ENCODE results near the gene CMTM4. TPM values are rescaled to one million over a fixed set of nuclear protein-coding genes. Genes with fewer than 3 reads are reported as not detected.
"Not testable (repeated sequence)": the region's sequence is repeated elsewhere in the genome, so short reads cannot be mapped to it uniquely, and the experiment has no call there.

CMTM4 gene
- total RNA-seq, 1 experiment from 2014 or later: 70.2 TPM

- DNase-seq (ENCODE audit: low spot score): no peak
Observed at GRCh38 chr16:66673691-66674090, 22.9 kb downstream of the CMTM4 start.

DNA sequence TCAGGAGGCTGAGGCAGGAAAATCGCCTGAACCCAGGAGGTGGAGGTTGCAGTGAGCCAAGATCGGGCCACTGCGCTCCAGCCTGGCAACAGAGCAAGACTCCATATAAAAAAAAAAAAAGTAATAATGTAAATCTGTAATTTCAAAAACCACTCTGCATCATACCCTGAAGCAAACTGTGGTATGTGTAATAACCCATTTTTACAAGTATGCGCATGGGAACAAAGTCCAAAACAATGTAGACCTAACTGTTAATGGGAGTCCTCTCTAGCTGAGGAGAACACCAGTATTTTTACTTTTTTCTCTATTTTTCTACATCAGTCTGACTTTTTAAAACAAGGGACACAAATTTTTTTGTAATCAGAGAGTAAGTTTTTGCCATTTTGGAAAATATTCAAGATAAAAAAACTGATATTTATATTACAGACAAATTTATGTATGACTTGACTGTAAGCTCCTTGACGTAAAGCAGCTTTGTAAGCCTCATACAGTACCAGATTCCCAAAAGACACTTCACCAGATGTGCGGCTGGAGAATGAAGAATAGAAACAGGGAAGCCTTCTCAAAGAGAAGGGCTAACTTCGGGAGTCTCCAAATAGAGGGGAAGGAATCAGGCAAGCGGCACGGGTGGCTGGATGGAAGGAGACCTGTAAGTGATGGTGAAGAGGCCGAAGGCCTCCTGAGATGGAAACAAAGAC is 25.7 kb downstream of the CMTM4 start:
- no peak for DNase-seq (ENCODE audit: low spot score)

DNA sequence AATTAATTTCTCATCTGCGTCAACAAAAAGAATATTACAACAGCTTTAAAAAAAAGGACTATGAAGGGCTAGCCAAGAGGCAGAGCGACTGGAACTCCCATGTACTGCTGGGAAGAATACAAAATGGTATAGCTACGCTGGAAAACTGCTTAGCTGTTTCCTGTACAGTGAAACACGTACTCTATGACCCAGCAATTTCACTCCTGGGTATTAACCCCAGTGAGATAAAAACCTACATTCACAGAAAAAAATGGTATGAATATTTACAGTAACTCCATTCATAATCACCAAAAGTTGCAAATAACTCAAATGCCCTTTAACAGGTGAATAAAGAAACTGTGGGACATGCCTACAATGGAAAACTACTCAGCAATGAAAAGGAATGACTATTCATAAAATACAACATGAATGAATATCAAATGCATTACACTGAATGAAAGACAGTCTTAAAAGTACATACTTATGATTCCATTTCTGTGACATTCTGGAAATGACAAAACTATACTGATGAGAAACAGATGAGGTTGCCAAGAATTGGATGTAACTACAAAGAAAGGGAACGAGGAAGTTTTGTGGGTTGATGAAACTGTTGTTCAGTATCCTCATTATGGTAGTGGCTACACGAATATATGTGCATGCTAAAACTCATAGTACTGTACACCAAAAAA is 27.6 kb downstream of the CMTM4 start:
- DNase-seq (ENCODE audit: low spot score): no peak

GRCh38 chr16:66667944-66668343 is 28.6 kb downstream of the CMTM4 start:
- DNase-seq (ENCODE audit: low spot score): no peak

DNA sequence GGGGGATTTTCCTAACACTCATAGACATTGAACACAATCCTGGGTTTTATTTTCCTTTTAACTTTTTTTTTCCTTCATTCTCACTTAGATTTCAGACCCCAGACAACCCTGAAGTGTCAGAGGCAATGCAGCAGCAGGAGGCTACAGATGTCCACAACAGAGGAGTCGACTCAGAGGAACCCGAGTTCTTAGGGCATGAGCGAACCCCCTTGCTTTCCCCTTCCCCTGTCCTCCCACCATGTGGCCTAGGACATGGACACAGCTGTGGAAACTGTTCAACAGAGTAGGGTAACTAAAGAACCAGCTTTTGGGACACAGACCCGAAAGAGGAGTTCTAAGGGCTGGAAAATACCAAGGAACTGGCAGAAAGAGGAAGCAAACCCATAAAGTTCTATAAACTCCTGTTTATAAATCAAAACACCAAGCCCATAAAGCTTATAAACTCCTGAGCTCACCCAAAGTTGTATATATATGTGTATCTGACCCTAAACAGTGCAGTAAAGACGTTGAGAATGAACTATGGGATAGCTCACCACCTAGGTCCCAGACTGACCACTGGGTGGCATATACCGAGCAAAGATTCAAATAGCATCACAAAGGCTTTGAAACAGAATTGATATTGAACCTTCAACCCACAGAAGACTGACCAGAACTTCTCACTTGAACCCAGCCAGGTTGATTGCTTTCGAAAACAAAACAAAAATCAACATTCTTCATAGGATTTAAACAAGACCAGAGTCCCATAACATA is 33.9 kb downstream of the CMTM4 start:
- peak; percentile 49 for DNase-seq (ENCODE audit: low spot score)

GRCh38 chr16:66661671-66662346 is 34.7 kb downstream of the CMTM4 start:
- not testable (repeated sequence) for DNase-seq (ENCODE audit: low spot score)

GRCh38 chr16:66661210-66661560 is 35.4 kb downstream of the CMTM4 start:
- no peak for DNase-seq (ENCODE audit: low spot score)

DNA sequence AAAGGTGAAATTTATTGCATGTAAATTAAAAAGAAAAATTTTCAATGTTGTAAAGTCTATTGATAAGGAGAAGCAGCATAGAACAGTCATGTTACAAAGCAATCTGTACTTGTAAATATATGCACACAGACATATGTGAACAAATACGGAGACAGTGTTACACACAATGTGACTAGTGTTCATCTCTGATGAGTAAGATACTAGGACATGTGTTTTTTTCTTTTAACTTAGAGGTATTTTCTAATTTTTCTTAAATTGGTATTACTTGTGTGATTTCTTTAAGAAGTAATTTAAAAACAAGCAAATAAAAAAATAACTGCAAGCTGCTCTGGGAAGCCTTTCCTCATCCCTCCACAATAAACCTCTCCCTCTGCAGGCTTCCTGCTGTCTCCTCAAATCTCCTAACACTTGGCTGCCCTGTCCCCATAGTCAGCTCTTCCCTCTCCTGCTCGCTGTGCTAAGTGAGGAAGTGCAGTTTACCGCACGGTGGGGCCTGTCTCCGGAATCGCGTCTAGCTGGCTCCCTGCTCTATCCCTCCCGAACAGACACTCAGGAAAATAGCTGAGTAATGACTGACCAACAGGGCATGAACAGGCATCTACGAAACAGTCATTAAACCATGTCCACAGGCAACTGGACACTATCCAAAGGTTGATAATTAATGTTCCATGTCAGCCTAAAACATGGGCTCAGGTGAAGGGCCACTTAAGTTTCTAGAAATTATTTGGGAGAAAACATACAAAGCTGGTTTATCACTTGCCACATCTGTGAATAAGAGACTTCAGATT is 35.9 kb downstream of the CMTM4 start:
- peak; percentile 14 for DNase-seq (ENCODE audit: low spot score)

DNA sequence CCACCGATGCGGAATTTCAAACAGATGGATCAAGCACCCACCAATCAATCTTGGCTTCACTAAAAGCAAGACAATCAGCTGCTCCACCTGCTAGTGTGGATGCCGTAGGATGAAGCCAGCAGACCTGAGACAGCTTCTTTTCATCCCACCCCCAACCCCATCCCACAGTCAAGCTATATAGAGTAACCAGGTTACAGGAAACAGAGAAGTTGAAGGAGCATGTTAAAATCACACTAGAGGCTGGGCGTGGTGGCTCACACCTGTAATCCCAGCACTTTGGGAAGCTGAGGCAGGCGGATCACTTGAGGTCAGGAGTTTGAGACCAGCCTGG is 37.7 kb downstream of the CMTM4 start:
- no peak for DNase-seq (ENCODE audit: low spot score)

DNA sequence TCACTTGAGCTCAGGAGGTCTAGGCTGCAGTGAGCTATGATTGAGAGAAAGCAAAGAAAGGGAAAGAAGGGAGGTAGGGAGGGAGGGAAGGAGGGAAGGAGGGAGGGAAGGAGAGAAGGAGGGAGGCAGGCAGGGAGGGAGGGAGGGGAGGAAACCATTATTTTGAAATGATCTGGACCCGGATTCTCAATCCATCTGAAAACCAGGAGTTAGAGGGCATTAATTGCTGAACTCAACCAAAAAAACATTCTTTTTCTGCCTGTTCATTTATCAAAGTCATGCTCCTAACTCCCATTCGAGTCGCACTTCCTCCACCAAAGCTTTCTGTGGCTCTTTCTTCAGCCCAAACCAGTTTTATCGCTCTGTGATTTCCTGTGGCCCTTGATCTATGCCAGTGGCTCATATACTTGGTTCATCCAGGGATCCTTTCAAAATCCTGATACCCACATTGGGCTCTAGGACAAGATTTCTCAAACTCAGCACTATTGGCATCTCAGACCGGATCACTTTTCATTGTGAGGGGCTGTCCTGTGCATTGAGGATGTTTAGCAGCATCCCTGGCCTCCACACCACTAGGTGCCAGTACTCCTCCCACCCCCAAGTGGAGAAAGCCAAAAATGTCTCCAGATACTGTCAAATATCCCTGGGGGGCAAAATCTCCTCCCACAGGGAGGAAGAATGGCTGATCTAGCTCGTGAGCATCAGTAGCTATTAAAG is 38.2 kb downstream of the CMTM4 start:
- DNase-seq (ENCODE audit: low spot score): no peak

- no peak for DNase-seq (ENCODE audit: low spot score)
Observed at GRCh38 chr16:66656547-66656946, 40.0 kb downstream of the CMTM4 start.

- DNase-seq (ENCODE audit: low spot score): no peak
Observed at GRCh38 chr16:66653581-66654350, 42.8 kb downstream of the CMTM4 start.

DNA sequence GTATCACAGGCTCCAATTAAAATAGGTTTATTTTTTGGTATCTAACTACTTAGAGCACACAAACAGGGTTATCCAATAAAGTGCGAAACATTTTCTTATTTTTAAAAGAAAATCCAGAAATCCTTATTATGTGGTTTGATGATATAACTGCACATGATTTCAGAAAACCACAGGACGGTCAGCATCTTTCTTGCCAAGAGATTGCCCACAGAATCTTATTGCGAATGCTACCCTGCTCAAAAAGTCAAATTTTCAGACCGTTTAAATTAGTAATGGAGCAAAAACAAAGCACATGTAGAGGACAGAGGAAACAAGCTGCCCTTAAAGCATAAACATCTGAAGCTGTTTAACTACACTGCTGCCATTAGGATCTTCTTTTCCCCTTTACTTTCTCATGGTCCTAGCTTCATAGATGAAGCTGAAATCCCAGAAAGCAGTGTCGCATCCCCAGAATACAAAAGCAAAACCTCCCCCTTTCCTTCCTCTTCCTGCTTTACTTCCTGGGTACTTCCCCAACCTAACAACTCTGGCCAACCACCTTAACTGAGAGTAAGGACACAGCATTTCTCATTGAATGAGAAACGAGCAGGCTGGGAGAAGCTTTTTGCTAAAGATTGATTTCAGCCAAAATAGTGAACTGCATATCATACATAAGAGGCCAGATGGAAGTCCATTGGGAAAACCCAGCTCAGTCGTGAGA is 43.7 kb downstream of the CMTM4 start:
- DNase-seq (ENCODE audit: low spot score): no peak

GRCh38 chr16:66651965-66652364 is 44.6 kb downstream of the CMTM4 start:
- DNase-seq (ENCODE audit: low spot score): no peak

GRCh38 chr16:66651474-66651765 is 45.1 kb downstream of the CMTM4 start:
- no peak for DNase-seq (ENCODE audit: low spot score)

DNA sequence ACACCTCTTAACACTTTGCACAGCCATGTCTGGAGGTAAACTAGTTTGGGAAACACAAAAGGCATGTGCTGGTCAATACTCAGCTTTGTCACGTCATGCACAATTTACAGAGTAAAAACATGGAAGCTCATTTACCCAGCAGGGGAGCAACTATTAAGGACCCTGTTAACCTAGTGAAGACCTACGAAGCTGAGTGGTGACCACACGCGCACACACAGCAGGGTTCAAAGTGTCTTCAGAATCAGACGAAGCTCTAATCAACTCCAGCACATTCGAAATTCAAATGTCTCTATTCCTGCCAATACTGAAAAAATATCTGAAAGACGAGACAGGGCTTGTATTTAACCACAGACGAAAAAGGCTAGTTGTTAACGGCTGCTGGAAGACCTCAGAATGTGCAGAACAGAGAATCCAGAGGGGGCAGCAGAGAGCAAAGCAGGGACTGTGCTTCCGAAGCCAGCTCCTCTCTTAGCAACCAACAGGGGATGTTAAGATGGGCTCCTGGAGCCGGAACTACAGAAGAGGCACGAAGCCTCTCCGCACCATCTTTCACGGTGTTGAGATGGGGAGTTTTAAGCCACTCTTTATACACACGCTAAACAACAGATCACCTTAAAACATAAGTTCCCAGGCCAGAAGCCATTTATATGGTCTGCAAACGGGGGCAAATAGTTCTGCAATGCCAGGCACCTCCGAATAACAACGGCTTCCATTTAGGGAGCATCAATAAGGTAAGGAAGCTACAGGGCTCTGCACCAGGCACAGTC is 45.7 kb downstream of the CMTM4 start:
- DNase-seq (ENCODE audit: low spot score): peak; percentile 91

DNA sequence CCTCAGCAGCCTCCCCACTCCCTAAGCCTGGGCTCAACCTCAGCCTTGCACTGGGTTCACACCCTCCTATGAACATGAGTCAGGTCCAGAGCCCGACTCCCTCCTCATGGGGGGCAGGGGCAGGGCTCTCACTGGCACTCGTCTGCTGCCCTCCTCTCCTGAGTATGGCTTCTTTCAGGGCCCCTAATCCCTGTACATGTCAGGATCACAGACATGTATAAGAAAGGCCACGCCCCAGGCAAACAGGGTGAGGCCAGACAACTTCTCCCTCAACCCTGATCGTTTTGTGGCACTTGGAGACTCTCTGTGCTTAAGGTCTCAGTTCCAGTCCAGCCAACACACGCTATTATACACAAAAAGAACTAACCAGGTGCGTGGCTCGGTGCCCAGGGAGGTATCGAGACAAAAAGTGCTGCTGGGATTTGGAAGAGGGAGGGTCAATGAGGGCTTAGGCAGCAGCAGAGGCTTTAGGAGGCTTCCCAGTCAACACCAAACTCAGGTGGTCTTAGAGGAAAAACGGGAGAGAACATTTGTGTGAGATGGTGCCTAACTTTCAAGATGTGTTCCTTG is 46.8 kb downstream of the CMTM4 start:
- DNase-seq (ENCODE audit: low spot score): no peak

GRCh38 chr16:66649167-66649566 is 47.4 kb downstream of the CMTM4 start:
- no peak for DNase-seq (ENCODE audit: low spot score)

GRCh38 chr16:66647866-66648265 is 48.7 kb downstream of the CMTM4 start:
- DNase-seq (ENCODE audit: low spot score): no peak

Measured in HT-29 (cell line).